HFF-Myc (cell line): ENCODE data around the gene ARHGAP4.

ENCODE experiments used
- DNase-seq: peaks from one replicate; pipeline ENCODE4 v3.0.0-alpha.2; 2011; ENCODE audit warnings: low read depth; ENCODE audit errors: extremely low read depth
- H3K4me3 ChIP-seq: replicated peaks from 2 replicates; pipeline ENCODE4 v1.5.1; 2011; ENCODE audit warnings: low read depth, mild to moderate bottlenecking, control low read depth, low read length
- CTCF ChIP-seq: IDR thresholded peaks from 2 replicates; pipeline ENCODE4 v1.5.1; 2012; ENCODE audit warnings: mild to moderate bottlenecking, low read depth, low read length, control low read depth; ENCODE audit errors: missing control alignments

Gene ARHGAP4

GRCh38 chrX:153925739-153926551, at the start of gene ARHGAP4:
ARHGAP4 (minus strand) TSS chrX:153926264; CDS start chrX:153926202, 62 bp downstream.
- H3K4me3 ChIP-seq, result peak within 1 kb of the TSS; percentile 48
- TF ChIP-seq CTCF, result no peak
- DNase-seq, result no peak

GRCh38 chrX:153974726-153975286, 48.7 kb upstream of the ARHGAP4 start:
- TF ChIP-seq CTCF, result no peak
- H3K4me3 ChIP-seq, result no peak overlapping the region
- no peak for DNase-seq

GRCh38 chrX:153974003-153974725, 48.1 kb upstream of the ARHGAP4 start:
- peak overlapping the region; percentile 51; the same call in 1 of the 2 replicates for H3K4me3 ChIP-seq
- DNase-seq, result no peak
- no peak for TF ChIP-seq CTCF

- TF ChIP-seq CTCF, result no peak
- DNase-seq, result no peak
Measured at GRCh38 chrX:153973127-153974002, 47.3 kb upstream of the ARHGAP4 start.

GRCh38 chrX:153972368-153973126, 46.5 kb upstream of the ARHGAP4 start, which contains the start of gene TMEM187:
TMEM187 (plus strand) TSS chrX:153972754; CDS start chrX:153982063, 9,309 bp downstream.
- DNase-seq, result peak; percentile 69
- TF ChIP-seq CTCF, result no peak
- peak within 1 kb of the TSS; percentile 73 for H3K4me3 ChIP-seq

More at GRCh38 chrX:153973127-153974002, 47.3 kb upstream of the ARHGAP4 start:
- peak overlapping the region; percentile 51 for H3K4me3 ChIP-seq
